GM21619 (cell line): ENCODE measurements around the gene DOC2A.
"Not testable (repeated sequence)": the region's sequence is repeated elsewhere in the genome, so short reads cannot be mapped to it uniquely, and the experiment has no call there.

ENCODE experiments used
- ATAC-seq: cut with Tn5 transposase; IDR thresholded peaks from one replicate; pipeline ENCODE4 v1.9.1; 2021; ENCODE audit not compliant: unreplicated experiment

The DOC2A gene

GRCh38 chr16:30027588-30028437 lies 17.0 kb upstream of the DOC2A start:
- no peak for ATAC-seq

GRCh38 chr16:30026449-30026848 lies 15.6 kb upstream of the DOC2A start:
- ATAC-seq = no peak

DNA sequence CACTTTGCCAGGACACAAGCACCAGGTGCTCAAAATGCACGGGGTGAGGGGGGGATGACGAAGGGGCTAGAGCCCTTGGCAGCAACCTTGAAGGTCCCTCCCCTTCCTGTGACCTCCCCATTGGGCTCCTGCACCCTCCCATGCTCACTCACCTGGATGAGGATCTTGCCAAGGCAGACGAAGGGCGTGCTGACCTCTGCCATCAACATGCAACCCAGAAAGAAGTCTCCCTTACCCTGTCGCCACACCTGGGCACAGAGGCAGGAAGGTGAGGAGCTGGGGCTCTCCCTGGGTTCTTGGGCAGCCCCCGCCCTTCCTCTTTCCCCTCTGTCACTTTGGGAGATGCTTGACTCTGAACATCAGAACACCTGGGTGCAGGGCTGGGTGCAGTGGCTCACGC lies 14.7 kb upstream of the DOC2A start:
- no peak for ATAC-seq

- ATAC-seq = no peak
Observed at GRCh38 chr16:30025156-30025555, 14.3 kb upstream of the DOC2A start.

- ATAC-seq = no peak
Observed at GRCh38 chr16:30024451-30024850, 13.6 kb upstream of the DOC2A start.

- no peak for ATAC-seq
Observed at GRCh38 chr16:30023586-30023985, 12.8 kb upstream of the DOC2A start.

GRCh38 chr16:30022887-30023286 lies 12.1 kb upstream of the DOC2A start, which contains the start of gene C16orf92:
C16orf92 (plus strand) TSS chr16:30023198; CDS start chr16:30023341, 143 bp downstream.
- ATAC-seq = no peak

- ATAC-seq = no peak
Observed at GRCh38 chr16:30018731-30019158, 7.9 kb upstream of the DOC2A start.

- not testable (repeated sequence) for ATAC-seq
Observed at GRCh38 chr16:30017937-30018336, 7.1 kb upstream of the DOC2A start.

DNA sequence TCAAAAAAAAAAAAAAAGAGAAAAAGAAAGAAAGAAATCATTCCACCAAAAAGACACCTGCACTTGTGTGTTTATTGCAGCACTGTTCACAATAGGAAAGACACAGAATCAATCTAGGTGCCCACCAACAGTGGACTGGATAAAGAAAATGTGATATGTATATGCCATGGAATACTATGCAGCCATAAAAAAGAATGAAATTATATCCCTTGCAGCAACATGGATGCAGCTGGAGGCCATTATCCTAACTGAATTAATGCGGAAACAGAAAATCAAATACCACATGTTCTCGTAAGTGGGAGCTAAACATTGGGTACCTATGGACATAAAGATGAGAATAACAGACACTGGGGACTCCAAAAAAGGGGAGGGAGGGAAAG lies 6.4 kb upstream of the DOC2A start:
- ATAC-seq = no peak

- no peak for ATAC-seq
Observed at GRCh38 chr16:30016555-30017276, 5.9 kb upstream of the DOC2A start.

DNA sequence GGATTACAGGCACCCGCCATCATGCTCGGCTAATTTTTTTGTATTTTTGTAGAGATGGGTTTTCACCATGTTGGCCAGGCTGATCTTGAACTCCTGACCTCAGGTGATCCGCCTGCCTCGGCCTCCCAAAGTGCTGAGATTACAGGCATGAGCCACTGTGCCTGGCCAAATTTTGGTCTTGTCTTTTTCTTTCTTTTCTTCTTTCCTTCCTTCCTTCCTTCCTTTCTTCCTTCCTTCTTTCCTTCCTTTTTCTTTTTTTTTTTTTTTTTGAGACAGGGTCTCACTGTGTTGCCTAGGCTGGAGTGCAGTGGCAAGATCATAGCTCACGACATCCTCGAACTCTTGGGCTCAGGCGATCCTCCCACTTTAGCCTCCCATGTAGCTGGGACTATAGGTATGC lies 4.6 kb upstream of the DOC2A start:
- not testable (repeated sequence) for ATAC-seq

GRCh38 chr16:30012598-30012997 lies 1.8 kb upstream of the DOC2A start:
- not testable (repeated sequence) for ATAC-seq

DNA sequence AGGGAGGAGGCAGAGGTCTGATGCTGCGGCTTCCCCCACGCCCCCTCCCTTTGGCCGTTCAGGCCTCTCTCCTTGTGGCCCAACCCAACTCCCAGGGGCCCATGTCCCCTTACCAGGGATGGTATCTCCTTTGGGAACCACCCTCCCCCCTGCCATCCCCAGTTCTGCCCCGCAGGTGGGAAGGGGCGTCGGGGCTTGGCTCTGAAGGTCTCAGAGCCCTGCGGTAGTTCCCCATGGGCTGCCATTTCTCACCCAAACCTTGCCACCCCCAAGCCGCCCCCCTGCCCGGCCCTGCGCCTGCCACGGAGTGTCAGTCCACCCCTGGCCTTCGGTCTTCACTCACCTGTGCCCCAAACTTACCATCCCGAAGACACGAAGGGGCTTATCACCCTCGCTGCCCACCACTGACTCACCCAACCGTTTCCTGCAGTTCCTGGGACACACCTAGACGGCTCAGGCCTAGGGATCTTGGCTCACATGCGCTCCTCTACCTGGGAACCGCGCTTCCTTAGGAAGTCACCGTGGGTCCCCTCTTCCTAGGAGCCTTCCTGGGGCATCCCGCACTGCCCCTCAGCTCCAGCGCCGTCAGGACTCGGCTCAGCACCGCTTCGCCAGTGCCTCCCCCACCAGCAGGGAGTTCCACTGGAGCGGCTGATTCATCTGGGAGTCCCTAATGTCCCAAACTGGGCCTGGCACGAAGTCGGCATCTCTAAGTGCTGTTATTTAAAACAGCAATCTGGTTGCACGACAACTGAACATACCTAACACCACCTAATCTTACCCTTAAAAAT lies 1.1 kb upstream of the DOC2A start:
- no peak for ATAC-seq

GRCh38 chr16:30009990-30010843 lies 610 bp downstream of the DOC2A start:
- ATAC-seq = no peak

GRCh38 chr16:30009085-30009862 lies 1.6 kb downstream of the DOC2A start:
- ATAC-seq = no peak

DNA sequence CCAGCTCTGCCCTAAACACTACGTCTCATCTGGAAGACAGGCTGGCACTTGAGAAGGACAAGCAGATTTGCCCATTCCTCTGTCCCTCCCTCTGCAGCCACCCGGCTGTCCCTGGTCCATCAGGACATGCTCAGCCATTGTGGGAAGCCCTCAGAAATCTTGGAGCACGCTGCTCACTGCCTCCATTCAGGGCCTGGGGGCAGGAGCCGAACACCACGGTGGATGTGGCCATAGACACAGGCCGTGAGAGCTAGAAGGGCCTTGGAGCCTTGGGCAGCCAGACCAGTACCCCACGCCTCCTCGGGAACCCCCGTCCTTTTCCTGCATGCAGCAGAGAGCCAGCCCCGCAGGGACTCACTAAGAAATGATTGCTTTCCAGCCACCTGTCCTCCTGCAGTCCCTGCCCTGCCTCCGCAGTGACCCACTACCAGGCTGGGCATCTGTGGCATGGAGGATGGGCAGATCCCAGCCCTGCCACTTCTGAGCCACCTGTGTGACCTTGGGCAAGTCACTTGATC lies 3.4 kb downstream of the DOC2A start:
- no peak for ATAC-seq

DNA sequence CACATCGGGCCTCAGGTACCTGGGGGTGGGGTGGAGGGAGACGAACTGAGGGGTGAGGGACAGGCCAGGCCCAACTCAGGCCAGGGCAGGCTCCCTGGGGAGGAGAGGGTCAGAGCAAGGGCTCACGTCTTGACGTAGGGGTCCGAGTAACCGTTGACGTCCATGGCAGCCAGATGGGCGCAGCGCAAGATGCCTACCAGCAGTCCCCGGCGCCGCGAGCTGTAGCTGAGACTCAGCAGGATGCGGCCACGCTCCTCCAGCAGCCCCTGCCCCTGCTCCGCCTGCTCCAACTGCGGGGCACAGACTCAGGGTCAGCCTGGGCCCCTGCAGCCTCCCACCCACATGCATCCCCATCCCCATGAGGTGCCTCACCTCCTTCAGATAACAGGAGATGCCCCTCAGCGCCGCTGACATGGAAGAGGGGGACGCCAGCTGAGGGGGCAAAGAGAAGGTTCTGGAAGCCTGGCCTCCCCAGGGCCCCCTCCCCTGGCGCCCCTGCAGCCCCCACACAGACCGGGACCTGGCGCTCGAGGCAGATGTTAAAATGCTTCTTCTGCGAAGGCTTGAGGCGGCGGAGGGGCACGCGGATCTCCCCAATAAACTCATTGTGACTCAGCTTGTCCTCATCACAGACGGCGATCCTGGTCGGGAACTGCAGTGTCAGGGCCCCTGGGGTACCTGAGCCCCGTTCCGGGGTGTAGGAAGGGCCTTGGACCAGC lies 4.0 kb downstream of the DOC2A start:
- ATAC-seq = no peak

- no peak for ATAC-seq
Observed at GRCh38 chr16:30006095-30006473, 4.7 kb downstream of the DOC2A start.
